ENCODE results near the gene APLF. TPM values are rescaled to one million over a fixed set of nuclear protein-coding genes. Genes with fewer than 3 reads are reported as not detected.

Gene APLF
- total and polyA plus RNA-seq, 7 donors: 0.52 to 4.3 (median 2.8) TPM

DNA sequence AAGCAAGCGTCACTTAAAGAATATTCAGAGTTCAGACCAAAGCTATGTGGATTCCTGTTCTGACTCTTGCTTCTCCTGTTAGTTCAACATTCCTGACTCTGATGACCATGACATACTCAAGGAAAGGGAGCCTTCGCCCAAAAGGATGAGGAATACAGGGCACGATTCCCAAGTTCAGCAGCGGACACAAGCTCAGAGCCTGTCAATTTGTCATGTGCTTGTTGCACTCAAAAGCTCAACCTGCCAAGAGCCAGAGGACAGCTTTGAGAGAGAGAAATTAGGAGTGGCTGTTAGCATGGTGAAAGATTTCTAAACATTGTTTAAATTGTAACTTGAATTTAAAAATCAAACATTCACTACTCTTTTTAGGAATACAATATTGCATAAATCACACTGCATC lies 33.3 kb downstream of the APLF start:
- Histone ChIP-seq H3K4me3 (no peak overlapping the region), H3K27me3 (ENCODE audit: insufficient read depth in 3 of 3, low read length in 2 of 3) (no peaks in the 10 kb centered on the region), H3K36me3 (ENCODE audit: insufficient read depth in 1 of 2, low read depth in 1 of 2) (peaks cover 0 to 2% of the 10 kb centered on the region in 2 donors), H3K27ac (no peak overlapping the region), H3K4me1 (no peaks in the 10 kb centered on the region), H3K9me3 (no peaks in the 10 kb centered on the region)
- TF ChIP-seq, protein P1, sequence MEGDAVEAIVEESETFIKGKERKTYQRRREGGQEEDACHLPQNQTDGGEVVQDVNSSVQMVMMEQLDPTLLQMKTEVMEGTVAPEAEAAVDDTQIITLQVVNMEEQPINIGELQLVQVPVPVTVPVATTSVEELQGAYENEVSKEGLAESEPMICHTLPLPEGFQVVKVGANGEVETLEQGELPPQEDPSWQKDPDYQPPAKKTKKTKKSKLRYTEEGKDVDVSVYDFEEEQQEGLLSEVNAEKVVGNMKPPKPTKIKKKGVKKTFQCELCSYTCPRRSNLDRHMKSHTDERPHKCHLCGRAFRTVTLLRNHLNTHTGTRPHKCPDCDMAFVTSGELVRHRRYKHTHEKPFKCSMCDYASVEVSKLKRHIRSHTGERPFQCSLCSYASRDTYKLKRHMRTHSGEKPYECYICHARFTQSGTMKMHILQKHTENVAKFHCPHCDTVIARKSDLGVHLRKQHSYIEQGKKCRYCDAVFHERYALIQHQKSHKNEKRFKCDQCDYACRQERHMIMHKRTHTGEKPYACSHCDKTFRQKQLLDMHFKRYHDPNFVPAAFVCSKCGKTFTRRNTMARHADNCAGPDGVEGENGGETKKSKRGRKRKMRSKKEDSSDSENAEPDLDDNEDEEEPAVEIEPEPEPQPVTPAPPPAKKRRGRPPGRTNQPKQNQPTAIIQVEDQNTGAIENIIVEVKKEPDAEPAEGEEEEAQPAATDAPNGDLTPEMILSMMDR (IDR thresholded peaks at IDR 0.05): no peak
- 63 to 80% (median 69%) methylated on average over 4 of the region's 4 CpGs for WGBS, 3 donors
- DNase-seq: no peak
- ATAC-seq: no peak
- intact Hi-C loops (cut with DNase I): no loop called here

DNA sequence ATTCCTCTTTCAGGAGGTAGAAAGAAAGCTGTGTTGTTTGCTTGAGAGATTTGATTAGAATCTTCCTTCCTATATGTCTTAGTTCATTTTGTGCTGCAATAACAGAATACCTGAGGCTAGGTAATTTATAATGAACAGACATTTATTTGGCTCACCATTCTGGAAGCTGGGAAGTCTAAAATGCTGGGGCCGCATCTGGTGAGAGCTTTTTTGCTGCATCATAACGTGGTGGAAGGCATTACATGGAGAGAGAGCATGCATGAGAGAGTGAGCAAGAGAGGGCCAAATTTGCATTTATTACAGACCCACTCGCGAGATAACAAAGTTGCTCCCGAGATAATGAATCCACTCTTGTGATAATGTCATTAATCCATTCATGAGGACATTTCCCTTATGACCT lies 34.4 kb downstream of the APLF start:
- DNase-seq (no peak), ATAC-seq (no peak)
- Histone ChIP-seq H3K27ac (no peak overlapping the region), H3K9me3 (no peaks in the 10 kb centered on the region), H3K4me1 (no peaks in the 10 kb centered on the region), H3K27me3 (ENCODE audit: insufficient read depth in 3 of 3, low read length in 2 of 3) (no peaks in the 10 kb centered on the region), H3K36me3 (ENCODE audit: insufficient read depth in 1 of 2, low read depth in 1 of 2) (peaks cover 0 to 11% of the 10 kb centered on the region in 2 donors), H3K4me3 (no peak overlapping the region)
- intact Hi-C loops (cut with DNase I): no loop called here
- WGBS, 3 donors: 89 to 94% (median 90%) methylated on average over 5 of the region's 5 CpGs
- TF ChIP-seq, protein P1 (IDR thresholded peaks at IDR 0.05): no peak

DNA sequence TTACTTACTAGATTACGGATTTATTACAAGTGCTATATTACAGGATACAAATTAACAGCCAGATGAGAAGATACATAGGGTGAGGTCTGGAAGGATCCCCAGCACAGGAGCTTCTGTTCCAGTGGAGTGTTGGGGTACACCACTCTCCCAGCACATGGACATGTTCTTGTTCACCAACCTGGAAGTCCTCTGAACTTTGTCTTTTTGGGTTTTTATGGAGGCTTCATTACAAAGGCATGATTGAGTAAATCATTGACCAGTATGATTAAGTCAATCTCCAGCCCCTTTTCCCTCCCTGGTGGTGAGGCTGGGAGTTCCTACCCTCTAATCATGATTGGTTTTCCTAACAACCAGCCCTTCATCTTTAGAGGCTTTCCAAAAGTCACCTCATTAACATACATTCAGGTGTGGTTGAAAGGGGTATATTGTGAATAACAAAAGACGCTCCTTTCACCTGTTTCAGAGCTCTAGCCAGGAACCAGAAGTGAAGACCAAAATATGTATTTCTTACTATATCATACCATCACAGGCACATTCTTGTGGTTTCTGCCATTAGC lies 38.3 kb downstream of the APLF start:
- H3K27me3 ChIP-seq (ENCODE audit: insufficient read depth in 3 of 3, low read length in 2 of 3): no peaks in the 10 kb centered on the region
- intact Hi-C loops (cut with DNase I): no loop called here
- H3K4me3 ChIP-seq: no peak overlapping the region
- peaks cover 0 to 11% of the 10 kb centered on the region in 2 donors for H3K36me3 ChIP-seq (ENCODE audit: insufficient read depth in 1 of 2, low read depth in 1 of 2)
- ATAC-seq (no peak), DNase-seq (no peak)
- 97 to 99% (median 99%) methylated on average over 2 of the region's 2 CpGs for WGBS, 3 donors
- TF ChIP-seq, protein P1 (IDR thresholded peaks at IDR 0.05): no peak
- H3K27ac ChIP-seq: no peak overlapping the region
- no peaks in the 10 kb centered on the region for H3K4me1 ChIP-seq
- H3K9me3 ChIP-seq: peaks cover 3% of the 10 kb centered on the region

DNA sequence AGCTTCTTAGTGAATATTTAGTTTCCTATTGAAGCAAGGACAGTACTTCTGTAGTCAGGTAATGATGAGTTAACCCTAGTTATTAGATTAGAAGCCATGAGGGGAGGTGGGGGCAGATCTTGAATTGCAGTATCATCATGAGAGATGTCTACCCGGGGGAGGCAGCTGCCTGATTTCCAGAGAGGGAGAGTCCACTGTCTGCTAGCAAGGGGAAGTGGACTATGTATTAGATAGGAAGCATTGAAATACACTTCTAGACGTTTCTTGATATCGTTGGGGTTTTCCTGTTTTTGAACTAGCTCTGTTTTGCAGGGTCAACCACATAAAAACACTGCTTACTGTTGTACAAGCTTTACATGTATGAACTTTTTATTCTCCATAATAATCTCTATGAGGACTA lies 38.8 kb downstream of the APLF start:
- TF ChIP-seq, protein P1 (IDR thresholded peaks at IDR 0.05): no peak
- no peak for DNase-seq
- peaks cover 0 to 11% of the 10 kb centered on the region in 2 donors for H3K36me3 ChIP-seq (ENCODE audit: insufficient read depth in 1 of 2, low read depth in 1 of 2)
- intact Hi-C loops (cut with DNase I): no loop called here
- H3K4me3 ChIP-seq: no peak overlapping the region
- H3K4me1 ChIP-seq: no peaks in the 10 kb centered on the region
- ATAC-seq: no peak
- no peak overlapping the region for H3K27ac ChIP-seq
- WGBS, 3 donors: 72 to 84% (median 82%) methylated on average over 3 of the region's 3 CpGs
- peaks cover 3% of the 10 kb centered on the region for H3K9me3 ChIP-seq
- no peaks in the 10 kb centered on the region for H3K27me3 ChIP-seq (ENCODE audit: insufficient read depth in 3 of 3, low read length in 2 of 3)

DNA sequence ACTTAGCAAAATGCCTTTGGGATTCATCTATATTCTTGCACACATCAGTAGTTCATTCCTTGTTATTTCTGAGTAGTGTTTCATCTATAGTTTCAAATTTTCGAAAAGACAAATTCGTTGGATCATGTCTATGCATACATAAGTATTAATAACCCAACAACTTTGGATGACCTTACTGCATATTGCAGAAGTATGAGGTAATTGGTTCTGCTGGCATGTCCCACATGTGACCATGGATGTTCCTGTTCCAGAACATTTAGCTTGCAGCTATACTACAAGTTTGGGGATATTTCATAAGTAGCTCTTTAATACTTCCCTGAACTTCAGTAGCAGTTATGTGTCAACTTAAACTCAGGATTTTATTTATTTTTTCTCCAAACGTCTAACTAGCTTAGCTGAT lies 44.9 kb downstream of the APLF start:
- no peaks in the 10 kb centered on the region for H3K27me3 ChIP-seq (ENCODE audit: insufficient read depth in 3 of 3, low read length in 2 of 3)
- intact Hi-C loops (cut with DNase I): loop anchor here in 1 of 2 donors (5.0 kb wide), 1 partner anchor 55 kb away; no protein-coding TSS in a partner anchor
- WGBS, 3 donors: 37 to 54% (median 48%) methylated on average over 3 of the region's 3 CpGs
- TF ChIP-seq, protein P1 (IDR thresholded peaks at IDR 0.05): no peak
- H3K4me1 ChIP-seq: no peaks in the 10 kb centered on the region
- no peak for DNase-seq
- no peaks in the 10 kb centered on the region for H3K36me3 ChIP-seq (ENCODE audit: insufficient read depth in 1 of 2, low read depth in 1 of 2)
- peaks cover 3% of the 10 kb centered on the region for H3K9me3 ChIP-seq
- no peak overlapping the region for H3K27ac ChIP-seq
- ATAC-seq: no peak
- no peak overlapping the region for H3K4me3 ChIP-seq

Data from psoas muscle (tissue), 8 donors.